ENCODE measurements around the gene IRF8. TPM values are rescaled to one million over a fixed set of nuclear protein-coding genes. Genes with fewer than 3 reads are reported as not detected.

IRF8 gene
- total and polyA plus RNA-seq, 2 of the 13 experiments (the other 11 are each of a cell fraction or from before 2014, with no cell fraction given) = not detected

GRCh38 chr16:85952197-85952596 lies 53.2 kb downstream of the IRF8 start (continued):
- no peak for TF ChIP-seq NFIB (CRISPR knock-in tag; IDR thresholded peaks at IDR 0.05; ENCODE audit: borderline replicate concordance)

GRCh38 chr16:85952811-85953210 lies 53.8 kb downstream of the IRF8 start:
- intact Hi-C loops (cut with micrococcal nuclease; ENCODE audit: unreplicated experiment) = no loop called here

More at GRCh38 chr16:85952811-85953210, 53.8 kb downstream of the IRF8 start:
- BruUV-seq (replicated peaks) = no TSS peak
- POLR2A ChIA-PET = no interaction called here
- H3K36me3 ChIP-seq (replicated peaks in 1 of 2; ENCODE audit: control insufficient read depth in 1 of 2, insufficient read depth in 2 of 2, low read length in 2 of 2) = no peaks in the 10 kb centered on the region
- peaks cover 0 to 59% of the 10 kb centered on the region in 2 experiments; a peak in 4 of 5 replicates for H3K27me3 ChIP-seq (ENCODE audit: control insufficient read depth in 1 of 2, insufficient read depth in 2 of 2, low read length in 2 of 2)
- 47% methylated on average over 5 of the region's 5 CpGs for WGBS (ENCODE audit: low lambda C conversion rate)
- no peak overlapping the region for H3K9ac ChIP-seq (ENCODE audit: insufficient read depth, low read depth, low read length)
- H3K9me3 ChIP-seq (ENCODE audit: low read length) = no peaks in the 10 kb centered on the region
- no peak for TF ChIP-seq UBTF (CRISPR knock-in tag; IDR thresholded peaks at IDR 0.05)
- TF ChIP-seq NFKBIZ (CRISPR knock-in tag; IDR thresholded peaks at IDR 0.05) = no peak
- TF ChIP-seq HNF4A (CRISPR knock-in tag; IDR thresholded peaks at IDR 0.05) = no peak
- no peak for TF ChIP-seq CREB3 (CRISPR knock-in tag; IDR thresholded peaks at IDR 0.05)
- no peak for TF ChIP-seq HOXA5 (CRISPR knock-in tag; IDR thresholded peaks at IDR 0.05)
- no peak for TF ChIP-seq WIZ (CRISPR knock-in tag; IDR thresholded peaks at IDR 0.05)
- TF ChIP-seq MYC (CRISPR knock-in tag; IDR thresholded peaks at IDR 0.05; ENCODE audit: borderline replicate concordance) = no peak
- TF ChIP-seq NAIF1 (CRISPR knock-in tag; IDR thresholded peaks at IDR 0.05; ENCODE audit: borderline replicate concordance) = no peak
- no peak for TF ChIP-seq NFIB (CRISPR knock-in tag; IDR thresholded peaks at IDR 0.05; ENCODE audit: borderline replicate concordance)
- ATAC-seq = no peak
- no peak for DNase-seq (ENCODE audit: low spot score)
- H3K4me2 ChIP-seq (ENCODE audit: low read depth, low read length) = no peak overlapping the region
- H4K20me1 ChIP-seq (ENCODE audit: insufficient read depth, low read length) = no peaks in the 10 kb centered on the region
- H3K4me3 ChIP-seq (replicated peaks in 1 of 3; ENCODE audit: insufficient read depth in 1 of 3, low read depth in 2 of 3, low read length in 3 of 3) = no peak overlapping the region
- H3K79me2 ChIP-seq (ENCODE audit: insufficient read depth, low read length) = no peaks in the 10 kb centered on the region
- H2AFZ ChIP-seq (ENCODE audit: low read length) = no peak overlapping the region
- no peak overlapping the region for H3K27ac ChIP-seq (ENCODE audit: extremely low read length, insufficient read depth, low read length)
- CTCF ChIA-PET (ENCODE audit: low intra/inter-chr PET ratio, low total read pairs) = no interaction called here
- H3K4me1 ChIP-seq (ENCODE audit: insufficient read depth, low read length) = no peaks in the 10 kb centered on the region
- no peak for FAIRE-seq
- in situ Hi-C loops (cut with HindIII; ENCODE audit: extremely low pct_ligation_motif_present, low pct_unique_long_range_greater_than_20kb) = no loop called here

All from HepG2 (cell line).